Measurements from ENCODE around the gene MOSMO.
"Not testable (repeated sequence)": the region's sequence is repeated elsewhere in the genome, so short reads cannot be mapped to it uniquely, and the experiment has no call there.

The MOSMO gene

DNA sequence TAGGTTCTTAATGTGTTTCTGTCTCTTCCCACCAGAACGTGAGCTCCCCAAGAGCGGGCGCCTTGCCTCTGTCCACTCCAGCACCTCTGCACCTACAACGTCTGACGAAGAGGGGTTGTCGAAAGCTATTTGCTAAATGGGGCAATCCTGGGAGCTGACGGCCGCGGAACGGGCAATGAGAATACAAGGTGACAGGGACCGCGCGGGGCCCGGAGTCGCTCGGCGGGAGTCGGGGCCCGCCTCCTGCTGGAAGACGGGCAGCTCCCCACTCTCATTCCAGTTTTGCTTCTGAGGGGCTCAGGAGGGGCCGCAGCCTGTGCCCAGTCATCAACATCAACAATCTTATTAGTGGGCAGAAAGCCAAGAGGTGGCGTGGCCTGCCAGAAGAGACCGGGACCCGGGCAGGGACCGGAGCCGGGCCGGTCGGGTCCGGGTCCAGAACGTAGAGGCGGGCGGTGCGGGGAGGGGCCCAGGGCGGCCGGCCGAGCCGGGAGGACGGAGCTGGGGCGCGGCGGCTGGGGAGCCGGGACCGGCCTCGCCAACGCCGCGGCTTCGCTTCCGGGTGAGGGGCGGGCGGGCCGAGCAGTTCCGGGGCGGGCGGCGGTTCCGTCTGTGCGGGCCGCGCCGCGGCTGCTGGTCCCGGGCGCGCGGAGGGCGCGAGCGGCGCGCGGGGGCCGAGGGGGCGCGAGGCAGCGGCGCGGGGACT, at the start of gene MOSMO:
Gene MOSMO, plus strand, starts transcription at position 603 of the 706 bp plus-strand sequence. CDS start 191 bp downstream, outside the sequence.
- peak; percentile 23 to 72 (median 66) for DNase-seq

DNA sequence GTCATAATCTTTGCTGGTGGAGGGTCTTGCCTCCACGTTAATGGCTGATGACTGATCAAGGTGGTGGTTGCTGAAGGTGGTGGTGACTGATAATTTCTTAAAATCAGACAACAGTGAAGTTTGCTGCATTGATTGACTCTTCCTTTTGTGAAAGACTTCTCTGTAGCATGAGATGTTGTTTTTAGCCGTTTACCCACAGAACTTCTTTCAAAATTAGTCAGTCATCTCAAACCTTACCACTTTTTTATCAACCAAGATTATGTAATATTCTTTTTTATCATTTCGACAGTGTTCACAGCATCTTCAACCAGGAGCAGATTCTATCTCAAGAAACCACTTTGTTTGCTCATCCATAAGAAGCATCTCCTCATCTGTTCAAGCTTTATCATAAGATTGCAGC, 48.9 kb upstream of the MOSMO start:
- no peak for DNase-seq

DNA sequence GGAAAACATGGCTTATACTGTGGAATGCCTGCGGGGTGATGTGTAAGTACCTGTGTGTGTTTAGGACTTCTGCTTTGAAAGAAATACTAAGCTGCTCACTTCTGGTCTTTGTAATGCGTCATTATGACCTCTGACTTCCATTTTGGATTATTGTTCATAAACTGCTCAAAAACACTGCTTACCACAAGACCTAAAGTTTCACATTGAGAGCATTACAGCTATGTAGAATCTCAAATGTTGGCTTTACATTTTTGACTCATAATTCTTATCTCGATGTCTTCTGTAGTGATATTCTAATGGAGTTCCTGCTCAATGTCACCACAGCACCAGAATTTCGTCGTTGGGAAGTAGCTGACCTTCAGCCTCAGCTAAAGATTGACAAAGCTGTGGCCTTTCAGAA, 45.4 kb upstream of the MOSMO start:
- no peak for DNase-seq

DNA sequence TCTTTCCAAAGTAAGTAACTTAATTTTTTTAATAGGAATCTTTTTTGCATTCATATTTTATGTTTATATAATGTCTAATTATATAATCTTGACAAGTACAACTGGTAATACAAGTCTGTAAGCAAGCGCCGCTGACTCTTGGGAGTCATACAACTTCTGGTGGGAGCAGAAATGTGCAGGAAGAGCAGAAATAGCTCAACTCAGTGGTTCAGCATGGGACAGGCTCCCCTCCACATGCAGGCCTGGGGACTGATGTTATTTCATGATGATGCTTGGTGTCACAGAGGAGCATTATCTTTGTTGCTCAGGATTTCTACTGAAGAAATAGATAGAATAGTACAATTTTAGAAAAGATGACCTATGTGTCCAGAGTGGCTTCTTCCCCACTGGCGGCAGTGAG, 44.0 kb upstream of the MOSMO start:
- no peak for DNase-seq

DNA sequence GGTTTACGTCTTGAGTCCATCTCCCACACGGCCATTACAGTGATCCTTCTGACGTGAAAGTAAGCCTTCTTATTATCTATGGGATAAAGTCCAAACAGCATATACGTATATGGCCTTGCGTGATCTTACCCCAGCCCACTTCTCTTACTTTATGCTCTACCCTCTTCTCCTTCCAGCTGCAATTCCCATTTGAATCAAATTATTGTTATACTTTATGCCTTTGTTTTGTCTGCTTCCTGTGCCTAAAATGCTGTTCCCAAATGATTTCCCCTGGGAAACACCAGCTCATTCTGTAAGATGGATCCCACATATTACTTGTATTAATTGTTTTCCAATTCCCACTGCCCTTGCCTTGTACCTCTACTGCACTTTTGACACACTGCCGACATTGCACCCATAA, 43.6 kb upstream of the MOSMO start:
- no peak for DNase-seq

DNA sequence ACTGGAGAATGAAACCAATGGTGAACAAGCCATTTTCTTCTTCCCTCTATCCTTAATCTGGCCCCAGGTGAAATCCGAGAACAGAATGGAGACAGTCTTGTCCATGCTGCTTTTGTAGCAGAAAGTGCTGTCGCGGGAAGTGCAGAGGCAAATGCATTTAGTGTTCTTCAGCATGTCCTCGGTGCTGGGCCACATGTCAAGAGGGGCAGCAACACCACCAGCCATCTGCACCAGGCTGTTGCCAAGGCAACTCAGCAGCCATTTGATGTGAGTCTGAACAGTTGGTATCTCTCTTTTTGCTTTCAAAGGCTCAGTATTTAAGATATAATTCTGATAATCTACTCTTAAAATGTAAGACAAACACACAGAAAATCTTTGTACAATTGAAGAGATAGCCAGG, 36.1 kb upstream of the MOSMO start:
- DNase-seq: no peak

DNA sequence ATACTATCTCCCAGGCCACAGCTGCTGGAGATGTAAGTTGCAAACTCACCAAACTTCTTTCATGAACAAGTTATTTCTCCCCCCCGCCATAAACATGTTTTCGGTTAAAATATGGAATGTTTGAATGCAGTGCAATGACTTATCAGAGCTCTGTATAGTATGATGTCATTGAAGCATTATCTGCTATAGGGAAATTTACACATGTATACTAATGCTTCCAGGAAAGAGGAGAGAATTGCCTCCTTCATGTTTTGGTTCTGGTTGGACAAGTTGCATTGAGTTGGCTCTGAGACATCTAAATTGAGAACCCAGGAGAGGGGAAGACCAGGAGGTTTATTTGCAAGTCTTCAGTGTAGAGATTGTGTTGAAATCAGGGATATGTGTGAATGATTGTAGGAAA, 34.0 kb upstream of the MOSMO start:
- no peak for DNase-seq

DNA sequence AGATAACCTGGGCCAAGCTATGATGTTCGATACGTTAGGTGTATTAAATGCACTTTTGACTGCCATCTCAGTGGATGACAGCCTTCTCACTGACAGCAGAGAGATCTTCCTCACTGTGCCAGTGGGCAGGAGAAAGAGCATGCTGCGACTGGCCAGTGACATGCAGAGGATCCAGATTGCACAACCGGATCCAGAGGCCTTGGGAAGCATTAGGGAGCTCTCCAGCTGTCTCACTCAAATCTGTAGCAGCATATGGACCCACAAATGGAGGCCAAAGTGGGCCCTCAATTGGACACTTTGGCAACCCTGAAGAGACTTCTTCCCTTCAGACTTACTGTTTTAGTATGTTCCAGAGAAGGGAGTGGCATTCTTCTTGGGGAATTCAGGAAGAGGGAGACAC, 27.9 kb upstream of the MOSMO start:
- DNase-seq: no peak

DNA sequence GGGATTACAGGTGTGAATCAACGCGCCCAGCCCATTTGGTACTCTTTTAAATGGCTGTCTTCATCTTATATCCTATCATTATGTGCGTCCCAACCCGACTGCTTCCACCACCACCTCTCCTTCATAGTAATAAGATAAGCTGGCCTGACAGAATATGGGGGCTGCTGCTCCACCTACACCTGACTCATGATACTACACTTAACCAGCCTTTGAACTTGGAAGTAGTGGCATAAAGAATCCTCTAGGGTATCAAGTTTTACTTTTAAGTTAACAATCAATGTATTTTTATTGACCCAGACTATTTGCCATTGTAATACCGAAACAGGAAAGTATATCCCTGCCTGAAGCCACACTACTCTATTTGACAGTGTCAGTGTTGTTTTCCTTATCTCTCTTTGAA, 25.8 kb upstream of the MOSMO start:
- no peak for DNase-seq

DNA sequence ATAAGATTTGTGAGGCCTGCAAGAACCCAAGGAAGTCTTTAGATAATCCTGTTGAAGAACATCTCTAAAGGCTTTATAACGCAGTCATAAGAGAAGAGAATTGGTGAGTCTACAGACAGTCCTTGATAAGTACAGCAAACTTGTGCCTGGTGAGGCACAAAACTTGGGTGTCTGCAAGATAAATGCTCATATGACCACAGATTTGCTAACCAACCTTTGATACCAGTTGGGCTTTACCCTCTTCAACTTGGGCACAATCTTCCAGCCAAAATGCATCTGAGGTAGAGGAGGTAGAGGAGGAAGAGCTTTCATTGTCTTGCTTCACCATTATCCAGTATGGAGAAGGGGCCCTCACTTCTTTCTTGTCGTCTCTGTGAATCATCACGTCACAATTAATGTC, 23.8 kb upstream of the MOSMO start:
- no peak for DNase-seq

DNA sequence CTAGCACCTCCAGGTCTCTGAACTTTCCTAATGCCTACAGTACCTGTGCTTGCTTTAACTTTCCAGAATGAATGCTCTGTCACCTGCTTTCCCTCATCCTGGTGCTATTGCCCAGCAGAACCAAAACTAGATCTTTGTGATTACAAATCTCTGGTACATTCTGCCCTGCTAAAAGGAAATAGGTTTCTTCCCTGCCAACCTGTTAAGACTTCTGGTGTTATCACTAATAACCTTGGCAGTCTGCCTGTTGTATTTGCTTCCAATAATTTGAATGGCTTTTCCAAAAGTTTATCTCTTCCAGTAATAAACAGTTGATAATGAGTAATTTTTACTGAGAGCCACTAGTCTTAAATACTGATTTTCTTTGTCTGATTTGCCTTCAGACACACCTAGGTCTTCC, 22.4 kb upstream of the MOSMO start:
- DNase-seq: no peak

DNA sequence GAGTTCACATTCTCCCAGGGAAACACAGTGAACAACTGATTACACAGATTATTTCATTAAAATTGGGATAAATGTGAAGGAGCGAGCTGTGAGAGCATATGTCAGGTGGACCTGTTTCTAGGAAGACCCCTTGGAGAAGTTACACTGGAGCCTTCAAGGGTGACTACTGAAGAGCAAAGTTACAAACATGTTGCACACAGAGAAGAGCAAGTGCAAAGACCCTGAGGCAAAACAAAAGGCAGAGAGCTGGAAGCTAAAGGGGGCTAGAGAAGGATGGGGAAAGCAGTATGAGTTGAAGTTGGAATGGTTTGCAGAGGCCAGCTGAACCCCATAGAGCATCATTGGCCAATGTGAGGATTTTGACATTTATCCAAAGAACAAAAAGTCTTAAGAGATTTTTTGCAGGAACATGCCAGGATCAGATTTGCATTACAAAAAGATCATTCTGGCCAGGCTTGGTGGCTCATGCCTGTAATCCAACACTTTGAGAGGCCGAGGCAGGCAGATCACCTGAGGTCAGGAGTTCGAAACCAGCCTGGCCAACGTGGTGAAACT, 21.1 kb upstream of the MOSMO start:
- no peak for DNase-seq

DNA sequence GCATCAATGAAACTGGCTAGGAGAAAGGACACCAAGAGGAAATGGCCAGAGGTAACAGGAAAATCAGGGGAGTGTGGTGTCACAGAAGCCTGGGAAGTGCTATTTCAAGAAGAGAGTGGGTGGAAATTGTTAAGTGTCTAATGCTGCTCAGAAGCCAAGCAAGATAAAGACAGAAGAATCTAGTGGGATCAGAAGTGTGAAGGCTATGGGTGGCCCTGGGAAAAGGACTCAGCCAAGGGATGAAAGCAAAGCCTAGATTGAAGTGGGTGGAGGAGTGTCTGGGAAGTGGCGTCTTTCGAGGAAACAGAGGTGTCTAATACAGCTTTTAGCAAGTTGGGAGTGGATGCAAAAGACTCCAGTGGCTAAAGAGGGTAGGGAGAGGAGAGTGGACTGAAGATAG, 20.4 kb upstream of the MOSMO start:
- DNase-seq: no peak

DNA sequence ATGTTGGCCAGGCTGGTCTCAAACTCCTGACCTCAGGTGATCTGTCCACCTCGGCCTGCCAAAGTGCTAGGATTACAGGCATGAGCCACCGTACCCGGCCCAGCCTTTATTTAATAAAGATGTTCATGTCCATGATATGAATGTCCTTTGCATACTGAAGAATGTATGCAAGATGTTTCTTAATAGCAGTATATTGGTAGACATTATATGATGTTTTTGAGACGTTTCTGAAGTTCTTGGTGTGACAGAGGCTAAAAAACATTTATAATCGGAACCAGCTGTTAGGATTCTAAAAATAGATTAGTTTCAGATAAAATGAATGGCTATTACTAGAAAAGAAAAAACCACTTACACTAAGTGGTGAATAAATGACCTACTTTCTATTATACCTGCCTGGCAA, 18.8 kb upstream of the MOSMO start:
- peak in 1 of 3 experiments; percentile 15 for DNase-seq

DNA sequence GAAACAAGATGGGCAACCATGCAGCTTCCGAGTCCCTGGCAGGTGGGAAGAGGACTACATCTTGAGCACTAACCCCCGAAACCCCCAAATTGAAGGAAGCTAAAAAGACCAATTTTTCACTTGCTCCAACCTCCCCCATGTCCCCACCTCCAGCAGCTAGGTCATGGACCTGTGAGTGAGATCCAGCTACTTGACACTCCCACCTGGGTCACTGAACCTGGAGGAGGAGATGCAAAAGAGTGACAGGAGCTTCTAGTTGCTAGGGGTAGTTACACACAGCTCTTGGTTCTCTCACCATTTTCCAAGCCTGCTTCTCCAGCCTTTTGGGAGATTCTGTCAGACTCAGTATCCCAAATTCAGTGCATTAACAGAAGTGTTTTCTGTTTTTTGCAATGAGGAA, 18.2 kb upstream of the MOSMO start:
- peak in 1 of 3 experiments; percentile 20 for DNase-seq

DNA sequence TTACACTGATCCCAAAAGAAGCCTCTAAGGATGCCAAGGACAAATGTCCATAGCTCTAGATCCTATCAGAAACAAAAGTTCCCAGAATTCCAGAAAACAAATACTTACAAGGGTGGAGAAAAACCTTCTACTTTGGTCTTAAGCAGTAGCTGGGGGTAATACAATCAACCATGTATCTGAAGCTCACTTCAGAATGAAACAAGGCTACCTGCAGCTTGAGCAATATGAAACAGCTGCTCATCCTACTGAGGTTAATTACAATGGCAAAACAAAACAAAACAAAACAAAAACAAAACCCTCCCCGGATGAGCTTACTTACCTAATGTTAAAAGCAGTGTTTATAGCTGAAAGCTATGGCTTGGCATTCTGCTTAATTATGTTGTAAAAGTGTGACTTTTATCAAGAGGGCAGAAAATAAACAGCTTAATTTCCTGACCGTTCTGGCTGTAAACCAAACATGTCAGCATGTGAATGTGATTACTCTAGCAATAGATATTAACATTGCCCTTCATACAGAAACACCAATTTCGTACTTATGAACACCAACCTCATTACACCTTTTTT, 17.4 kb upstream of the MOSMO start:
- DNase-seq: peak in 1 of 3 experiments; percentile 47

DNA sequence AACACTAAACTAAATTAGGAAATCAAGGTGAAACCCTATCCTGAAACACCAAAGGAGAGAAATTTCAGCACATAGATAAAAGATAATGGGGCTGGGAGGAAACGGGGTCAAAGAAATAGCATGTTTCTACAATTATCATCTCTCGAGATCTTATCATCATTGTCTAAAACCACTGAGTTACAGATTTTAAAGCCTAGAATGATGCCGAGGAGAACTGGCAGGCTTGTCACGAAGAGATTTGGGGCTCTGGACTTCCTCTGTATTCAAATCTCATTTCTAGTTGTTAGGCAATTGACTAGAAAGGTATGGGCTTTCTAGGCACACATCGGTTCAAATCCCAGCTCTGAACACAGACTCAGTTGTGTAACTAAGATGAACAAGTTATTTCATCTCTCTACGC, 16.3 kb upstream of the MOSMO start:
- no peak for DNase-seq

DNA sequence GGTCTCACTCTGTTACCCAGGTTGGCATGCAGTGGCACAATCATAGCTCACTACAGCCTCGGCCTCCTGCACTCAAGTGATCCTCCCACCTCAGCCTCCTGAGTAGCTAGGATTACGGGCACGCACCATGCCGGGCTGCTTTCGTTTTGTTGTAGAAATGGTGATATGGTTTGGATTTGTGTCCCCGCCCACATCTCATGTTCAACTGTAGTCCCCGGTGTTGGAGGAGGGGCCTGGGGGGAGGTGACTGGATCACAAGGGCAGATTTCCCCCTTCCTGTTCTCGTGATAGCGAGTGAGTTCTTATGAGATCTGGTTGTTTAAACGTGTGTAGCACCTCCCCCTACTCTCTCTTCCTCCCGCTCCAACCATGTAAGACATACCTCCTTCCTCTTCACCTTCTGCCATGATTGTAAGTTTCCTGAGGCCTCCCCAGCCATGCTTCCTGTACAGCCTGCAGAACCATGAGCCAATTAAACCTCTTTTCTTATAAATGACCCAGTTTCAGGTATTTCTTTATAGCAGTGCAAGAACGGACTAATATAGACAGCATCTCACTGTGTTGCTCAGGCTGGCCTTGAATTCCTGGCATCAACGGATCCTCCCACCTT, 12.9 kb upstream of the MOSMO start:
- no peak for DNase-seq

DNA sequence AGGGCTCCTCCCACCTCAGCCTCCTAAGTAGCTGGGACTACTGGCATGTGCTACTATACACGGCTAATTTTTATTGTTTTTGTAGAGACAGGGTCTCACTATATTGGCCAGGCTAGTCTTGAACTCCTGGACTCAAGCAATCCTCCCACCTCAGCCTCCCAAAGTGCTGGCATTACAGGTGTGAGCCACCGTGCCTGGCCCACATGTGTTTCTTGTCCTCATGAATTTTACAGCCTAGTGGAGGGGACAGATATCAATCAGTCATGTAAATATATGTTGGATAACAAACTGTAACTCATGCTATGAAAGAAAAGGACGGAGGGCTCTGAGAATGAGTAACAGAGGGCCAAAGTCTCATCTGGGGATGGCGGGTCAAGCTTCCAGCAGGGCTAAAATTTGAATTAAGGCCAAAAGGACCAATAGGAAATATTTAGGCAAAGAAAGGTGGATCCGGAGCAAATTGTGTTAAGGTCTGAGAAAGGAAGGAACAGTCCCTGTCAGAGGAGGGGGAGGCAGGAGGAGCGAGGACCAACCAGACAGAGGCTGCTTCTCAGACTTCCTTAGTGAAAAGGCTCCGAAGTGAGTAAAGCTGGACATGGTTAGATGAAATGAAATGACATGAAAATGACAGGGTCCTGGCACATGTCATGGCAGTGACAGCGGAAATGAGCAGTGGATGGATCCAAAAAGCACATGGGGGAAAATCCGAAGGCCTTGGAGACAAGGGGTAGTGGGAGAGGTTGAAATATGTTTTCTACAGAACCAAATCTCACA, 10.8 kb upstream of the MOSMO start:
- no peak for DNase-seq

DNA sequence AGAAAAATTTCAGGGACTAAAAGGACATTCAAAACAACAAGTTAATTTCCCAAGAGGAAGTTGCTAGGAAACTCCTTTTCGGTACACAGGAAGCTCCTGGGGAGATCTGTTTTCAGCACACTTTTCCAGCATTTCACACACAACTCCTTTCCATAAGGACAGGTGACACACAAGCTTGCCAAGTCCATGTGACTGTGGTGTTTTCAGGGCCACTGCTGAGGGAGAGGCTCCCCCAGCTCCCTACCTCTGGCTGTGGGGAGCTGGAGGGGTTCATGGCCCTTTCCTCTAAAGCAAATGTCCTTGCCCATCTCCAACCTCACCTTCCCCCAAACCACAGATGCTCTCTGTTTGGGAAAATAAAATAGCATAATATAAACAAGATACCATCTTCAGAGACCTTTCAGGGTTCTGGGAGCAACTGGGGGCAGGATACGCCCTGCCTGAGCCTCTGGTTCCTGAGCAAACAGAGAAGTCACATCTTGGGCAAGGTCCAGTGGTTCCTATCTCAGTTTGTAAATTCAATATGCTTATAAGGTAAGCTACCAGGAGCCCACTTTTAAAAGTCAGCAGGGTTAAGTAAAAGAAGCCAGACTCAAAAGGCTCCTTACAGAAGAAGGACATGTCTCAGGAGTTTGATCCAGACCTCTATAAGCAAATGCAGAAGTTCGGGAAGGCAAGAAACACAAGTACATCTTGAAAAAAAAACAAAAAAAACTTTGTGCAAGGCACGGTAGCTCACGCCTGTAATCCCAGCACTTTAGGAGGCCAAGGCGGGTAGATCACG, 10.0 kb upstream of the MOSMO start:
- peak in 1 of 3 experiments; percentile 20 for DNase-seq

DNA sequence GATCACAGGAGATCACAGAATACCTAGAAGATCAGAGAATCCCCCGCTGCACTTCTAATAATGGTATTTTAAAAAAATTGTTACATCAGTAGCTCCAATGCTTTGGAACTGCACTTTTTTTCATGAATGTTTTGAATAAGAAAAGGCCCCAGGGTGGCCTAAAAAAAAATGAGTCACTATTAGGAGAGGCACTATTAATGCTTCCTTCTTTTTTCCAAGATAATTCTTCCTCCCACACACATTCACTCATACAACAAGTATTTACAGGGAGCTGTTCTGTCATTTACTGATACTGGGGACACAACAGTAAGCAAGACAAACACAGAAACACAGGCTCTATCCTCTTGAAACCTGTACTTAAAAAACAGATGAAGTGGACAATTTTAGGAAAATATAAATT, 6.3 kb upstream of the MOSMO start:
- DNase-seq: no peak

DNA sequence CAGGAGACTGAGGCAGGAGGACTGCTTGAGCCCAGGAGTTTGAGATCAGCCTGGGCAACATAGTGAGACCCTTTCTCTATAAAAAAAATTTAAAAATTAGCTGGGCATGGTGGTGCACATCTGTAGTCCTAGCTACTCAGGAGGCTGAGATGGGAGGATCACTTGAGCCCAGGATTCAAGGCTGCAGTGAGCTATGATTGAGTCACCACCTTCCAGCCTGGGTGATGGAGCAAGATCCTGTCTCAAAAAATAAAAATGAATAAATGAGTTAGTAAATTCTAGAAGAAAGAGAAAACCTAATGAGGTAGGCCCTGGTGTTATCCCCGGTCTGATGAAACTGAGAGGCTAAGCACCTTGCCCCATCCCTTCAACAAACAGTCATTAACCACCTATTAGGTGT, 5.9 kb upstream of the MOSMO start:
- not testable (repeated sequence) for DNase-seq

DNA sequence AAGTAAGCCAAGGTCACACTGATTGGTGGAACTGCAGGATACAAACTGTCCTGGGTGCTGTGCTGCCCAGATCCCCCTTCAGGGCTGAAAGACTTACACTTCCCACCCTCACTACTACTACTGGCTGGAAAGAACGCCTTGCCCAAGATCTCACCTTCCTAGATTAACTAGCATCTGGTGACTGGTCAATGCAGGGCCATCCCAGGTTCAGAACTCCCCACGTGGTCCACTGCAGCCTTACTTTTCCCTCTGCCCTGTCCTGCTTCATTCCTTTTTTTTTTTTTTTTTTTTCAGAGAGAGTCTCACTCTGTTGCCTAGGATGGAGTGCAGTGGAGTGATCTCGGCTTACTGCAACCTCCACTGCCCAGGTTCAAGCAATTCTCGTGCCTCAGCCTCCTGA, 4.7 kb upstream of the MOSMO start:
- no peak for DNase-seq

Measured in NCI-H1417 (cell line).